Dedifferentiated amniotic fluid mesenchymal stem cell (primary cell): ENCODE measurements around the gene TBC1D2B.
"Not testable (repeated sequence)": the region's sequence is repeated elsewhere in the genome, so short reads cannot be mapped to it uniquely, and the experiment has no call there.

ENCODE experiments used
- DNase-seq: peaks from one replicate; pipeline ENCODE4 v3.0.0-alpha.2; 2016; ENCODE audit errors: extremely low spot score

The TBC1D2B gene

DNA sequence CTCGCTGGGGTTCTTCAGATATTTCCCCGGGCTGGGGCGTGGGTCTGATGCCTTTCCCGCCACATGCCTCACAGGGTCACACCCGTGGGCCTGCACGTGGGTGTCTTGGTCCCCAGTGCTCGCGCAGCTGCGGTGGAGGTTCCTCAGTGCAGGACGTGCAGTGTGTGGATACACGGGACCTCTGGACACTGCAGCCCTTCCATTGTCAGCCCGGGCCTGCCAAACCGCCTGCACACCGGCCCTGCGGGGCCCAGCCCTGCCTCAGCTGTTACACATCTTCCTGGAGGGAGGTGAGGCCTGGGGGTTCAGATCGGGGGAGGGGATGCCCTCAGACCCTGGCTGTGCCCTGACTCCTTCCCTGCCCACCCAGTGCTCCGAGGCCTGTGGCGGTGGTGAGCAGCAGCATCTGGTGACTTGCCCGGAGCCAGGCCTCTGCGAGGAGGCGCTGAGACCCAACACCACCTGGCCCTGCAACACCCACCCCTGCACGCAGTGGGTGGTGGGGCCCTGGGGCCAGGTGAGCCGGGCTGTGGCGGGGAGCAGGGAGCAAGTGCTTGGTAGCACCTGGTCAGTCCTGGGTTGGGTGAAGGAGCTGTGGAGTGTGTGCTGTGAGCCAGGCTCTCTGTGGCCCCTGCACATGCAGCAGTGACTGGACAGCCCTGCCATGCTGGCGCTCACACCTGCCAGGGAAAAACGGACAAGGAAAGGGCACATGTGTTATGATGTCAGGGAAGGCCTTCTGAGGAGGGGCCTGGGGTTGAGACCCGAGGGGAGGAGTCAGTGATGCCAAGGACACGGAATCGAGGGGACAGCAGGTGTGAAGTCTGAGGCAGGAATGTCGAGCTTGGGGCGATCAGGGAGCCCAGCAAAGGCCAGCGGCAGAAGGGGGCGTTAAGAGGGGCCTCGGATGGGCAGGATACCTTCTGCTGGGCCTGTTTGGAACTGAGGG, 88.9 kb downstream of the TBC1D2B start:
- no peak for DNase-seq

- not testable (repeated sequence) for DNase-seq
These were observed 89.8 kb downstream of the TBC1D2B start for GRCh38 chr15:77987765-77988136.

- no peak for DNase-seq
These were observed 90.4 kb downstream of the TBC1D2B start for GRCh38 chr15:77986891-77987764.

DNA sequence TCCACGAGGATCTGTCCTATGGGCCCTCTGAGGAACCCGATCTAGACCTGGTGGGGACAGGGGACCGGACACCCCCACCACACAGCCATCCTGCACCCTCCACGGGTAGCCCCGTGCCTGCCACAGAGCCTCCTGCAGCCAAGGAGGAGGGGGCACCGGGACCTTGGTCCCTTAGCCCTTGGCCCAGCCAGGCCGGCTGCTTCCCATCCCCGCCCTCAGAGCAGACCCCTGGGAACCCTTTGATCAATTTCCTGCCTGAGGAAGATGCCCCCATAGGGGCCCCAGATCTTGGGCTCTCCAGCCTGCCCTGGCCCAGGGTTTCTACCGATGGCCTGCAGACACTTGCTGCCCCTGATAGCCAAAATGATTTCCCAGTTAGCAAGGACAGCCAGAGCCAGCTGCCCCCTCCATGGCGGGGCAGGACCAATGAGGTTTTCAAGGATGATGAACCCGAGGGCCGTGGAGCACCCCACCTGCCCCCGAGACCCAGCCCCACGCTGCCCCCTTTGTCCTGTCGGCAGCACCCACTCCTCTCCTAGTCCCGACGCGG, 91.5 kb downstream of the TBC1D2B start:
- no peak for DNase-seq

GRCh38 chr15:77985031-77985930, 92.2 kb downstream of the TBC1D2B start:
- DNase-seq, result no peak

DNA sequence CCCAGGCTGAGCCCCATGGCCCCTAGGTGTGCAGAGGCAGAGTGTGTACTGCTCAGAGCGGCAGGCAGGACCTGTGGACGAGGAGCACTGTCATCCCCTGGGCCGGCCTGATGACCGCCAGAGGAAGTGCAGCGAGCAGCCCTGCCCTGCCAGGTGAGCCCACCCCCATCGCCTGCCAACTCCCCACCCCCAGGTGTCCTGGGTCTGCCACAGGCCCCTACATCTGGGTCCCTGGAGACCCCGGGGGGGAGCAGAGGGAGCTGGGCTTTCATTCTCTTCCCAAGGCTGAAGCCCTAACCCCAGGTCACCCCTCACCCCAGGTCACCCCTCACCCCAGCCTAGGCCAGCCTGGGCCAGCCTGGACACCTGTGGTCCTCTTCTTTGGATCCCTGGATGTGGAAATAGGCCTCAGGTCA, 93.1 kb downstream of the TBC1D2B start:
- DNase-seq, result no peak

- DNase-seq, result no peak
These were observed 93.6 kb downstream of the TBC1D2B start for GRCh38 chr15:77983708-77984445.

DNA sequence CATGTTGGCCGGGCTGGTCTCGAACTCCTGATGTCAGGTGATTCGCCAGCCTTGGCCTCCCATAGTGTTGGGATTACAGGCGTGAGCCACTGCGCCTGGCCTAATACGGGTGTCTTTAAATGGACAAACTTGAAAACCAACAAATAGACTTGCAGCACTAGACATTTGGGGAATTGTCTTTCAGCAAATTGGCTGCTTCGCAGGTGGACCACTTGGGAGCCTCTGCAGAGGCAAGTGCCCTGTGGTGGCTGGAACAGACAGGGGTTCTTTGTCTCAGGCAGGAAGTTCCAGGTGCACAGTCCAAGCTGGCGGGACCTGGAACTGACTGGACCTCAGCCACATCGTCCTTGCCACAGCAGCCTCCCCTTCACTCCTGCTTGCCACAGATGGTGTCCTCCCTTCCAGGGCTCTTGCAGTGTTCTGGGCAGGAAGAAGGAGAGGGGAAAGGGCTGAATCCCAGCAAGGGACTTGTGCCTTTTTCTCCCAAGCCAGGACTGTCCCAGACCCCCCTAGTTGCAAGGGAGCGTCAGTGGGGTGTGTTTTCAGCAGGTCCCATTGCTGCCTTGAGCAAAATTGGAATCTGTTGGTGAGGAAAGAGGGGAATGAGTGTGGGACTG, 94.3 kb downstream of the TBC1D2B start:
- no peak for DNase-seq

DNA sequence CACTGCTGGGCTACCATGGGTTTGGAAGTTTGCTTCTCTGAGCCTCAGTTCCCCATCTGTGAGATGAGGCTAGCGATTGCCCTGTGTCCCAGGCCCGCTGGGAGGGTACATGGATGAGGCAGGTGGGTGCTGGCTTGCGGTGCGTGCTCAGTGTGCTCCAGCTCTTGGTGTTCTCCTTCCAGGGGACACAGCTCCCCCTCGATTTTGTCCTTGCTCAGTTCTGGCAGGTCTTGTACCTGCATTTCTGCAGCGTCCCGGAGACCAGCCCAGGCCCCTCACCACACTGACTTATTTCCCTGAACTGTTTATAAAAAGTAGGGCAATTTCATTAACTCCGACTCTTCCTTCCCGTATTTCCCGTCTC, 95.4 kb downstream of the TBC1D2B start:
- no peak for DNase-seq

- no peak for DNase-seq
These were observed 96.0 kb downstream of the TBC1D2B start for GRCh38 chr15:77981281-77982126.

DNA sequence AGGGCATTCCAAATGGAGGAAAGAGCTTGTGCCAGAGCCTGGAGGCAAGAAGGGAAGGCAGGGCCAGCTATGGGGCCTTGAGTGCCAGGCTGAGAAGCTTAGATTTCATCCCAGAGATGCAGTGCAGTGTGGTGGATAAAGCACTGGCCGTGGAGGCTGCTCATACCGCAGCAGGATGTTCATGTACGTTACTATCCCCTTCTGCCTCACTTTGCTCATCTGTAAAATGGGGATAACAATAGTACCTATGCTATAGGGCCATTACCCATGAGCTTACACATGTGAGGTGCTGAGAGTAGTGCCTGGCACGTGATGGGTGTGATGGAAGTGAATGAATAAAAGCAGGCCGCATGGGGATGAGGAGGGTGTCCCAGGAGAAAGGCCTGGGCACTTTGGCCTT, 96.8 kb downstream of the TBC1D2B start:
- DNase-seq, result not testable (repeated sequence)

DNA sequence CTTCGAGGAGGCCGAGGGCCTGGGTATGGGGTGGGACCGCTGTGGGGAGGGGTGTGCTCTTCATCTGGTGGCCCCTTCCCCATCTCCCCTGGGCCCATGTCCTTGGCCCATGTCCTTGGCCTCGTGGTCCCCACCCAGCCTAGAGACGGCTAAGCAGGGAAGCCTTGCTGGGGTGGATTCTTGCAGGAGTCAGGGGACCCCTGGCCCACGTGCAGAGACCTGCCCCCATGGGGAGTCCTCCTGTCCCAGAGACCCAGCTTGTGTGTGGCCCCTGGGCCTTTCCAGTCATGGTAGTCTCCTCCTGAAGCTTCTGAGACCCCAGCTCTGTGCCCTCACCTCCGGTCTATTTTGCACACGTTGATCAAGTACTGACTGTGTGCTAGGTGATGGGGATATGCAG, 97.4 kb downstream of the TBC1D2B start:
- DNase-seq, result no peak

GRCh38 chr15:77979157-77979556, 98.4 kb downstream of the TBC1D2B start:
- not testable (repeated sequence) for DNase-seq

GRCh38 chr15:77978759-77979145, 98.8 kb downstream of the TBC1D2B start:
- not testable (repeated sequence) for DNase-seq

DNA sequence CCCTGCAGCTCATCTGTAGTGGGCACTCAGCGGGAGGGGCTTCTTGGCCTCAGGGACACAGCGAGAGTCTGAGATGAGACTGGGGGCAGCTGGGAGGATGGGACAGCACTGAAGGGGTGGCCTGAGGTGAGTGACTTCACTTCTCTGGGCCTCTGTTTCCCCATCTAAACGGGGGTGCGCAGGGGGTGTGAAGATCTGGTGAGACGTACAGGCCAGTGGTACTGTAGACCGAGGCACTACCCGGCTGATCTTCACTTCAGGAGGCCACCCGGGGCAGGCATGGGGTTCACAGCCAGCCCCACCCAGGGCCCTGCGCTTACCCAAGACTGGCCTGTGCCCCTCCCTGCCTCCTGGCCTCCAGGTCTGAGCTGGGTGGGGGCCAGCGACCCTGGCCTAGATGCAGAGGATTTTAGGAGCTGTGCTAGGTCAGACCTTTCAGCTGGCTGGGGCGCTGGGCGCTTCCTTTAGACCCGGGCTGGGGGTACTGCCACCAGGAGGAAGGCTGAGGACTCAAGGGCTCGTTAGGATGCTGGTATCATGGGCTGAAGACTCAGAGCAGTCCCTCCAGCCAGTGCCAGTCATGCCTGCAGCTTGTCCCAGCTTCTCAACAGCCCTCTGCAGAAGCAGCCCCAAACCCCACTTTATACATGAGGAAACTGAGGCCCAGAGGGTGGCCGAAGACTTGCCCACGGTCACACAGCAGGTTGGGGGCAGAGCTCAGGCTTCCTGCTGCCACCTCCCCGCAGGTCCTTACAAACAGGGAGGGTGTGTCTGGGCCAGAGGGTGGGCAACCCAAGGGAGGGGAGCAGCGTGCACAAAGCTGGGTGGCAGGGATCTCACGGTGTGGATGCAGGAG, 99.4 kb downstream of the TBC1D2B start:
- DNase-seq, result not testable (repeated sequence)

DNA sequence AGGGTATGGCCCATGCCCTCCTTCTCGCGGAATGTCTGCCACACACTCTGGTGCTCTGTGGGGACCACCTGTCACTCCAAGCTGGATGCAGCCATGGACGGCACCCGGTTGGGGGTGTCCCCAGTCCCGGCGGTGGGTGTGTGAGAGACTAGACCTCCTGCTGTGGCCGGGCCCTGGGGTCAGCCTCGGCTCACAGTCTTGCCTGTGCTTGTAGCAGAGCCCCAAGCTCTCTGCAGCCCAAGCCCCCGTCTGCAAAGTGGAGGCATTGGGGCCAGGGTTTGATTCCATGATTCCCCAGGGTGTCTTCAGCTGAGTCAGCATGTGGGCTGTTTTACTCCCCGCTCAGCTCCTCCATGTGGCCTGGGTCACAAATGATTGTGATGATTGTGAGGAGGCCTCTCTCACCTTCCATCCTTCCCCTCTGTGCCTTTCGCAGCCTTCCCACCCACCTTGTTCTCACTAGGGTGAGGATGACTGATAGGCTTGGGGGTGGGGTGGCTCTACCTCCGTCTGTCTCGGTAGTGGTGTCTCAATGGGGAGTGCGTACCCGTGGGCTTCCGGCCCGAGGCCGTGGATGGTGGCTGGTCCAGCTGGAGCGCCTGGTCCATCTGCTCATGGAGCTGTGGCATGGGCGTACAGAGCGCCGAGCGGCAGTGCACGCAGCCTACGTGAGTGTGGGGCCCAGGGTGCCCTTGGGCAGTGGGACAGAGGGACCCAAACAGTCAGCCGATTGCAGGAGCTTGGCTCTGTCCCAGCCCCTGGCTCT, 100.6 kb downstream of the TBC1D2B start:
- not testable (repeated sequence) for DNase-seq

- DNase-seq, result not testable (repeated sequence)
These were observed 101.4 kb downstream of the TBC1D2B start for GRCh38 chr15:77976095-77976450.
